ENCODE data around the gene PDE8A.

The PDE8A gene

DNA sequence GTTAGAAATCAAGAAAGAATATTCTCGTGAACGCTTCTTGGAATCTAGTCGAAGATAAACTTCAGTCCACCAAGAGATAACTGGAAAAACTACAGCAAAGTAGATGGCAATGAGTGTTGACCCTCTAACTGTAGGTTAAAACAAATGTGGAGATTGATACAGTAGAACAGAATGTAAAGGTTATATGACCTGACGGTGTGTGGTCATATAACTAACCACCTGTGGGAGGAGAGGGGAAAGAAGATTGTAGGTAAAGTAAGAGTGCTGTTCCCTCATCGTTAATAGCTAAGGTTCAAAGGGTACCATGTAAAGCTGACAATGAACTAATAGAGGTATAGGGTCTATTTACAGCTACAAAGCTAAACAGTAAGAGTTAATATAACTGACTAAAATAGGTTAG lies 52.6 kb downstream of the PDE8A start:
- H3K27me3 ChIP-seq (replicated peaks; ENCODE audit: insufficient read depth, low read length) = no peaks in the 10 kb centered on the region
- H3K27ac ChIP-seq (ENCODE audit: low read length) = no peak overlapping the region
- DNase-seq = no peak
- no peaks in the 10 kb centered on the region for H4K20me1 ChIP-seq (ENCODE audit: insufficient read depth, low read length)
- no peak overlapping the region for H2AFZ ChIP-seq (ENCODE audit: low read length)
- H3K4me1 ChIP-seq (ENCODE audit: low read length) = peaks cover 11% of the 10 kb centered on the region
- no peaks in the 10 kb centered on the region for H3K79me2 ChIP-seq (ENCODE audit: low read length)
- H3K4me2 ChIP-seq (ENCODE audit: low read depth, low read length) = no peak overlapping the region
- no peaks in the 10 kb centered on the region for H3K9me3 ChIP-seq (replicated peaks; ENCODE audit: insufficient read depth, low read length)
- H3K36me3 ChIP-seq (replicated peaks; ENCODE audit: insufficient read depth, low read length) = no peaks in the 10 kb centered on the region
- H3K9me2 ChIP-seq (replicated peaks; ENCODE audit: insufficient read depth, low read length) = no peaks in the 10 kb centered on the region
- H3K4me3 ChIP-seq (ENCODE audit: low read length) = no peak overlapping the region
- H3K9ac ChIP-seq (ENCODE audit: low read length) = no peak overlapping the region
- TF ChIP-seq, protein P1, sequence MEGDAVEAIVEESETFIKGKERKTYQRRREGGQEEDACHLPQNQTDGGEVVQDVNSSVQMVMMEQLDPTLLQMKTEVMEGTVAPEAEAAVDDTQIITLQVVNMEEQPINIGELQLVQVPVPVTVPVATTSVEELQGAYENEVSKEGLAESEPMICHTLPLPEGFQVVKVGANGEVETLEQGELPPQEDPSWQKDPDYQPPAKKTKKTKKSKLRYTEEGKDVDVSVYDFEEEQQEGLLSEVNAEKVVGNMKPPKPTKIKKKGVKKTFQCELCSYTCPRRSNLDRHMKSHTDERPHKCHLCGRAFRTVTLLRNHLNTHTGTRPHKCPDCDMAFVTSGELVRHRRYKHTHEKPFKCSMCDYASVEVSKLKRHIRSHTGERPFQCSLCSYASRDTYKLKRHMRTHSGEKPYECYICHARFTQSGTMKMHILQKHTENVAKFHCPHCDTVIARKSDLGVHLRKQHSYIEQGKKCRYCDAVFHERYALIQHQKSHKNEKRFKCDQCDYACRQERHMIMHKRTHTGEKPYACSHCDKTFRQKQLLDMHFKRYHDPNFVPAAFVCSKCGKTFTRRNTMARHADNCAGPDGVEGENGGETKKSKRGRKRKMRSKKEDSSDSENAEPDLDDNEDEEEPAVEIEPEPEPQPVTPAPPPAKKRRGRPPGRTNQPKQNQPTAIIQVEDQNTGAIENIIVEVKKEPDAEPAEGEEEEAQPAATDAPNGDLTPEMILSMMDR (IDR thresholded peaks at IDR 0.05; ENCODE audit: low read length) = no peak
- TF ChIP-seq EZH2phosphoT487 (IDR thresholded peaks at IDR 0.05; ENCODE audit: low read length) = no peak
- TF ChIP-seq EZH2 (optimal IDR thresholded peaks at IDR 0.05; ENCODE audit: low read depth, low read length) = no peak
- no peaks in the 10 kb centered on the region for H3F3A ChIP-seq (ENCODE audit: insufficient read depth, low read length)

DNA sequence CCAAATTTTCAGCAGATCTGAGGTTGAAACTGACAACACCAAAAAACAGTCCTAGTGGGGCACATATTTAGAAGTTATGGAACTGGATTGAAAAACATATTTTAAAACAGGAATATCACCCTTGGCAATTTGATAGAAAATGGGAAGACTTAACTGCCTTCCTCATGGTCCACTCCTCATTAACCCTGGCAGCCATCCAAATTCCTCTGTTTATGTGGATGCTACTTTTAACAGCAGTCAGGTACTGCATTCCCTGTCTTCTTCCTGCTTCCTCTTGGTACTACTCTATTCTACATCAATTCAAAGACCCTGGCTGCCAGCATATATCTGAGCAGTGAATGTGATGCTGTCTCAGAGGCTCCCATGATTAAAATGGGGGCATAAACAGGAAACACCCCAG lies 54.3 kb downstream of the PDE8A start:
- no peaks in the 10 kb centered on the region for H3K9me3 ChIP-seq (replicated peaks; ENCODE audit: insufficient read depth, low read length)
- H3K9ac ChIP-seq (ENCODE audit: low read length) = no peak overlapping the region
- TF ChIP-seq, protein P1 (IDR thresholded peaks at IDR 0.05; ENCODE audit: low read length) = no peak
- TF ChIP-seq EZH2 (optimal IDR thresholded peaks at IDR 0.05; ENCODE audit: low read depth, low read length) (no peak), EZH2phosphoT487 (IDR thresholded peaks at IDR 0.05; ENCODE audit: low read length) (no peak)
- DNase-seq = no peak
- no peaks in the 10 kb centered on the region for H3F3A ChIP-seq (ENCODE audit: insufficient read depth, low read length)
- H2AFZ ChIP-seq (ENCODE audit: low read length) = no peak overlapping the region
- no peaks in the 10 kb centered on the region for H3K79me2 ChIP-seq (ENCODE audit: low read length)
- no peaks in the 10 kb centered on the region for H3K9me2 ChIP-seq (replicated peaks; ENCODE audit: insufficient read depth, low read length)
- H3K4me3 ChIP-seq (ENCODE audit: low read length) = no peak overlapping the region
- no peaks in the 10 kb centered on the region for H3K27me3 ChIP-seq (replicated peaks; ENCODE audit: insufficient read depth, low read length)
- no peak overlapping the region for H3K4me2 ChIP-seq (ENCODE audit: low read depth, low read length)
- no peaks in the 10 kb centered on the region for H3K36me3 ChIP-seq (replicated peaks; ENCODE audit: insufficient read depth, low read length)
- no peaks in the 10 kb centered on the region for H4K20me1 ChIP-seq (ENCODE audit: insufficient read depth, low read length)
- no peaks in the 10 kb centered on the region for H3K4me1 ChIP-seq (ENCODE audit: low read length)
- no peak overlapping the region for H3K27ac ChIP-seq (ENCODE audit: low read length)

DNA sequence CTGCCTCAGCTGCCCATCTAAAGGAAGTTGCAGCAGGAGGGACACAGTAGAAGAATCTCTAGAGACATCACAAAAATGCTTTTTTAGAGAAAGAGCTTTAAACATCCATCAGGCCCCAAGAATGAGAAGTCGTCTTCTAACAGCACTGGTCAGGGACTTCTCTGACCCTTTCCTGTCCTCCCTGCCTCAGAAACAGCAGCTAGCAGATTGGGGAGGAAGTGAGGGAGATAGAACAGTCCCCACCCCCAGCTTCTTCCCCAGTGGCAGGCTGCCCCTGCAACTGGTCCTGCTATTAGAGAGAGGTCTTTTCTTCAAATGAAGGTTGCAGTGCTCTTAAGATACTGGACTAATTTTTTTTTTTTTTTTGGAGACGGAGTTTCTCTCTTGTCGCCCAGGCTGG lies 55.1 kb downstream of the PDE8A start:
- H4K20me1 ChIP-seq (ENCODE audit: insufficient read depth, low read length) = no peaks in the 10 kb centered on the region
- H3K36me3 ChIP-seq (replicated peaks; ENCODE audit: insufficient read depth, low read length) = no peaks in the 10 kb centered on the region
- H3K4me3 ChIP-seq (ENCODE audit: low read length) = no peak overlapping the region
- no peaks in the 10 kb centered on the region for H3K9me2 ChIP-seq (replicated peaks; ENCODE audit: insufficient read depth, low read length)
- H3K4me2 ChIP-seq (ENCODE audit: low read depth, low read length) = no peak overlapping the region
- H2AFZ ChIP-seq (ENCODE audit: low read length) = no peak overlapping the region
- TF ChIP-seq, protein P1 (IDR thresholded peaks at IDR 0.05; ENCODE audit: low read length) = no peak
- TF ChIP-seq EZH2 (optimal IDR thresholded peaks at IDR 0.05; ENCODE audit: low read depth, low read length) (no peak), EZH2phosphoT487 (IDR thresholded peaks at IDR 0.05; ENCODE audit: low read length) (no peak)
- H3K9ac ChIP-seq (ENCODE audit: low read length) = no peak overlapping the region
- no peak for DNase-seq
- no peaks in the 10 kb centered on the region for H3K27me3 ChIP-seq (replicated peaks; ENCODE audit: insufficient read depth, low read length)
- H3F3A ChIP-seq (ENCODE audit: insufficient read depth, low read length) = no peaks in the 10 kb centered on the region
- no peaks in the 10 kb centered on the region for H3K4me1 ChIP-seq (ENCODE audit: low read length)
- H3K79me2 ChIP-seq (ENCODE audit: low read length) = no peaks in the 10 kb centered on the region
- no peak overlapping the region for H3K27ac ChIP-seq (ENCODE audit: low read length)
- no peaks in the 10 kb centered on the region for H3K9me3 ChIP-seq (replicated peaks; ENCODE audit: insufficient read depth, low read length)
